ENCODE results near the gene IFITM1. TPM values are rescaled to one million over a fixed set of nuclear protein-coding genes. Genes with fewer than 3 reads are reported as not detected.

The IFITM1 gene
- polyA plus RNA-seq, 3 donors: 26.0 to 49.5 (median 36.3) TPM

- H2AFZ ChIP-seq (ENCODE audit: insufficient read depth, low read depth, low read length, poor library complexity, severe bottlenecking): no peak overlapping the region
- intact Hi-C loops (cut with micrococcal nuclease): loop anchor here (5.0 to 10.0 kb wide), 2 partner anchors 52 to 104 kb away; partner anchors contain the start of gene IFITM2 (in 1 of the 2)
- H4K20me1 ChIP-seq (ENCODE audit: insufficient read depth, low read length): no peaks in the 10 kb centered on the region
- H3K4me1 Mint-ChIP-seq: peaks cover 13% of the 10 kb centered on the region
- peaks cover 21 to 41% (median 24%) of the 10 kb centered on the region in 3 donors for H3K27me3 Mint-ChIP-seq (ENCODE audit: low read depth in 3 of 3)
- H3K4me3 Mint-ChIP-seq: no peak overlapping the region
- H3K27ac Mint-ChIP-seq: no peak overlapping the region
- no peak overlapping the region for H3K9ac ChIP-seq (ENCODE audit: insufficient read depth, low read length, poor library complexity, severe bottlenecking)
- no peaks in the 10 kb centered on the region for H3K79me2 ChIP-seq (ENCODE audit: insufficient read depth, low read length)
- no peaks in the 10 kb centered on the region for H3K36me3 ChIP-seq (replicated peaks in 1 of 2; ENCODE audit: control insufficient read depth in 1 of 2, insufficient read depth in 2 of 2, low read length in 2 of 2)
- no peak overlapping the region for H3K4me3 ChIP-seq (replicated peaks in 1 of 3; ENCODE audit: low read depth in 2 of 3, low read length in 3 of 3)
- H3K36me3 Mint-ChIP-seq: no peaks in the 10 kb centered on the region
- H3K27me3 ChIP-seq (ENCODE audit: control insufficient read depth in 2 of 2, insufficient read depth in 2 of 2, low read length in 2 of 2): peaks cover 0 to 20% of the 10 kb centered on the region in 2 donors
- H3K27ac ChIP-seq (ENCODE audit: low read depth in 1 of 2, low read length in 2 of 2): no peak overlapping the region
- peaks cover 7 to 11% of the 10 kb centered on the region in 2 donors for H3K9me3 ChIP-seq (replicated peaks in 1 of 2; ENCODE audit: control insufficient read depth in 1 of 2, insufficient read depth in 1 of 2, low read length in 2 of 2)
- H3K4me1 ChIP-seq (ENCODE audit: control insufficient read depth in 1 of 2, insufficient read depth in 2 of 2, low read length in 2 of 2): peaks cover 7 to 13% of the 10 kb centered on the region in 2 donors
- TF ChIP-seq CTCF (IDR thresholded peaks at IDR 0.05): no peak
- no peak for DNase-seq
- H3K9me3 Mint-ChIP-seq: peaks cover 13 to 27% (median 17%) of the 10 kb centered on the region in 7 donors
- H3K4me2 ChIP-seq (replicated peaks; ENCODE audit: extremely low read depth, low read length, poor library complexity, severe bottlenecking): no peak overlapping the region
- 88% methylated on average over 6 of the region's 6 CpGs for WGBS (ENCODE audit: insufficient coverage)
These were observed 42.8 kb downstream of the IFITM1 start for GRCh38 chr11:356610-357009.

GRCh38 chr11:357582-357981, 43.7 kb downstream of the IFITM1 start:
- H3K4me1 Mint-ChIP-seq: peaks cover 12% of the 10 kb centered on the region
- no peak for TF ChIP-seq CTCF (IDR thresholded peaks at IDR 0.05)
- Histone ChIP-seq H2AFZ (ENCODE audit: insufficient read depth, low read depth, low read length, poor library complexity, severe bottlenecking) (no peak overlapping the region), H3K4me1 (ENCODE audit: control insufficient read depth in 1 of 2, insufficient read depth in 2 of 2, low read length in 2 of 2) (peaks cover 7 to 13% of the 10 kb centered on the region in 2 donors), H3K9ac (ENCODE audit: insufficient read depth, low read length, poor library complexity, severe bottlenecking) (no peak overlapping the region), H3K4me2 (replicated peaks; ENCODE audit: extremely low read depth, low read length, poor library complexity, severe bottlenecking) (no peak overlapping the region), H3K79me2 (ENCODE audit: insufficient read depth, low read length) (no peaks in the 10 kb centered on the region), H4K20me1 (ENCODE audit: insufficient read depth, low read length) (no peaks in the 10 kb centered on the region), H3K9me3 (replicated peaks in 1 of 2; ENCODE audit: control insufficient read depth in 1 of 2, insufficient read depth in 1 of 2, low read length in 2 of 2) (peaks cover 7 to 12% of the 10 kb centered on the region in 2 donors), H3K4me3 (replicated peaks in 1 of 3; ENCODE audit: low read depth in 2 of 3, low read length in 3 of 3) (no peak overlapping the region), H3K27ac (ENCODE audit: low read depth in 1 of 2, low read length in 2 of 2) (no peak overlapping the region), H3K27me3 (ENCODE audit: control insufficient read depth in 2 of 2, insufficient read depth in 2 of 2, low read length in 2 of 2) (peaks cover 0 to 16% of the 10 kb centered on the region in 2 donors), H3K36me3 (replicated peaks in 1 of 2; ENCODE audit: control insufficient read depth in 1 of 2, insufficient read depth in 2 of 2, low read length in 2 of 2) (no peaks in the 10 kb centered on the region)
- no peak overlapping the region for H3K4me3 Mint-ChIP-seq
- peaks cover 16 to 30% (median 20%) of the 10 kb centered on the region in 7 donors for H3K9me3 Mint-ChIP-seq
- intact Hi-C loops (cut with micrococcal nuclease): loop anchor here (5.0 to 10.0 kb wide), 2 partner anchors 53 to 105 kb away; partner anchors contain the start of gene IFITM2 (in 1 of the 2)
- H3K27ac Mint-ChIP-seq: no peak overlapping the region
- DNase-seq: no peak
- peaks cover 19 to 36% (median 20%) of the 10 kb centered on the region in 3 donors for H3K27me3 Mint-ChIP-seq (ENCODE audit: low read depth in 3 of 3)
- WGBS (ENCODE audit: insufficient coverage): 100% methylated on average over 4 of the region's 4 CpGs
- H3K36me3 Mint-ChIP-seq: no peaks in the 10 kb centered on the region
